ENCODE data around the gene MLNR.
A peak's percentile ranks its signal among the peaks of the same experiment; 100 is the strongest.

MLNR gene

GRCh38 chr13:49226613-49227012, 6.5 kb downstream of the MLNR start:
- DNase-seq (ENCODE audit: low spot score), result no peak

- DNase-seq (ENCODE audit: low spot score), result no peak
Observed at GRCh38 chr13:49234741-49235140, 14.6 kb downstream of the MLNR start.

GRCh38 chr13:49235856-49236431, 15.8 kb downstream of the MLNR start:
- no peak for DNase-seq (ENCODE audit: low spot score)

GRCh38 chr13:49238621-49239020, 18.5 kb downstream of the MLNR start:
- DNase-seq (ENCODE audit: low spot score), result no peak

- DNase-seq (ENCODE audit: low spot score), result peak; percentile 41
Observed at GRCh38 chr13:49240017-49240416, 19.9 kb downstream of the MLNR start.

GRCh38 chr13:49241296-49241695, 21.2 kb downstream of the MLNR start:
- DNase-seq (ENCODE audit: low spot score), result no peak

GRCh38 chr13:49245101-49245500, 25.0 kb downstream of the MLNR start:
- DNase-seq (ENCODE audit: low spot score), result no peak

- DNase-seq (ENCODE audit: low spot score), result no peak
Observed at GRCh38 chr13:49246850-49247642, 26.9 kb downstream of the MLNR start.

- peak; percentile 94 for DNase-seq (ENCODE audit: low spot score)
Observed at GRCh38 chr13:49247643-49248621, 27.8 kb downstream of the MLNR start, which contains the start of gene CDADC1. CDADC1 (plus strand) TSS chr13:49247925; CDS start chr13:49248038, 113 bp downstream.

- no peak for DNase-seq (ENCODE audit: low spot score)
Observed at GRCh38 chr13:49248622-49249002, 28.5 kb downstream of the MLNR start.

GRCh38 chr13:49251326-49251725, 31.2 kb downstream of the MLNR start:
- no peak for DNase-seq (ENCODE audit: low spot score)

- no peak for DNase-seq (ENCODE audit: low spot score)
Observed at GRCh38 chr13:49253310-49253709, 33.2 kb downstream of the MLNR start.

GRCh38 chr13:49254007-49254406, 33.9 kb downstream of the MLNR start:
- no peak for DNase-seq (ENCODE audit: low spot score)

GRCh38 chr13:49256841-49257240, 36.7 kb downstream of the MLNR start:
- no peak for DNase-seq (ENCODE audit: low spot score)

- no peak for DNase-seq (ENCODE audit: low spot score)
Observed at GRCh38 chr13:49258089-49258796, 38.1 kb downstream of the MLNR start.

GRCh38 chr13:49259586-49259985, 39.4 kb downstream of the MLNR start:
- DNase-seq (ENCODE audit: low spot score), result no peak

- DNase-seq (ENCODE audit: low spot score), result no peak
Observed at GRCh38 chr13:49262634-49263033, 42.5 kb downstream of the MLNR start.

- no peak for DNase-seq (ENCODE audit: low spot score)
Observed at GRCh38 chr13:49265822-49266221, 45.7 kb downstream of the MLNR start.

GRCh38 chr13:49271264-49271663, 51.1 kb downstream of the MLNR start:
- no peak for DNase-seq (ENCODE audit: low spot score)
